Ishikawa (cell line): ENCODE data around the gene C22orf31.

Experiments
- CEBPB ChIP-seq: IDR thresholded peaks from 2 replicates; pipeline ENCODE4 v1.6.1; 2012
- CREB1 ChIP-seq: IDR thresholded peaks from 2 replicates; pipeline ENCODE4 v1.6.1; 2012; ENCODE audit warnings: low read depth
- MAX ChIP-seq: IDR thresholded peaks from 2 replicates; pipeline ENCODE4 v1.6.1; 2012
- RAD21 ChIP-seq: IDR thresholded peaks from 2 replicates; pipeline ENCODE4 v1.6.1; 2012; ENCODE audit warnings: low read depth
- TAF1 ChIP-seq: IDR thresholded peaks from 2 replicates; pipeline ENCODE4 v1.6.1; 2012; ENCODE audit warnings: low read depth, mild to moderate bottlenecking
- TCF12 ChIP-seq: IDR thresholded peaks from 2 replicates; pipeline ENCODE4 v1.6.1; 2012; ENCODE audit warnings: low read depth
- USF1 ChIP-seq: IDR thresholded peaks from 2 replicates; pipeline ENCODE4 v1.6.1; 2012
- YY1 ChIP-seq: IDR thresholded peaks from 2 replicates; pipeline ENCODE4 v1.6.1; 2012; ENCODE audit warnings: low read depth
- ZBTB7A ChIP-seq: IDR thresholded peaks from 2 replicates; pipeline ENCODE4 v1.6.1; 2012; ENCODE audit warnings: low read depth

- TF ChIP-seq ZBTB7A (no peak), RAD21 (no peak), CREB1 (no peak), TAF1 (no peak), TCF12 (no peak), MAX (no peak), CEBPB (no peak), YY1 (no peak), USF1 (no peak)
Measured at GRCh38 chr22:29032584-29032983, 29.0 kb downstream of the C22orf31 start.
